SK-N-SH (cell line): ENCODE data around the gene RAB10. TPM values are rescaled to one million over a fixed set of nuclear protein-coding genes. Genes with fewer than 3 reads are reported as not detected.

Source experiments
- CTCF ChIA-PET: fragments of 300-600, 350-600 bp; formaldehyde crosslinking; extraction: SDS; loops from one replicate; lab custom pipeline; 2021; lab: Yijun Ruan, JAX
- POLR2A ChIA-PET: fragments of 350-600 bp; sonication (Branson Sonifier 250); formaldehyde crosslinking; extraction: SDS; loops from one replicate; lab custom pipeline; 2020; ENCODE audit warnings: antibody characterized with exemption, inconsistent platforms; lab: Yijun Ruan, JAX
- DNase-seq: peaks from one replicate; pipeline ENCODE4 v3.0.0; 2012
- H2AFZ ChIP-seq: fragments of 200-600 bp; sonication (generic); 2 replicates; pipeline ENCODE4 v1.8.1; 2016; ENCODE audit warnings: antibody characterized with exemption, mild to moderate bottlenecking, low read depth
- H3F3A ChIP-seq: fragments of 200-600 bp; sonication (generic); replicated peaks from 2 replicates; pipeline ENCODE3; 2016; ENCODE audit warnings: antibody characterized with exemption, mild to moderate bottlenecking; ENCODE audit not compliant: insufficient read depth
- H3K27ac ChIP-seq, 2 experiments: fragments of 200-500 bp in 1 of 2; fragments of 200-600 bp in 1 of 2; sonication (Bioruptor generic) in 1 of 2; sonication (generic), shearing (Covaris generic) in 1 of 2; 2 replicates each; pipeline versions ENCODE4 v1.5.1 to v1.6.1; 2014 to 2016; ENCODE audit warnings: low read depth in 2 of 2, inconsistent platforms in 1 of 2, low read length in 1 of 2, mild to moderate bottlenecking in 1 of 2, mixed read lengths in 1 of 2
- H3K27me3 ChIP-seq: fragments of 200-600 bp; sonication (generic), shearing (Covaris generic); 2 replicates; pipeline ENCODE4 v1.6.1; 2016; ENCODE audit warnings: mixed run types; ENCODE audit not compliant: insufficient read depth
- H3K36me3 ChIP-seq, 2 experiments: fragments of 200-500 bp in 1 of 2; fragments of 200-600 bp in 1 of 2; sonication (Bioruptor generic) in 1 of 2; sonication (generic) in 1 of 2; replicated peaks in 1 of 2; 2 replicates each; pipeline versions ENCODE3 to v1.5.1; 2014 to 2016; ENCODE audit warnings: low read length in 1 of 2, mild to moderate bottlenecking in 1 of 2; ENCODE audit not compliant: insufficient read depth in 2 of 2, control insufficient read depth in 1 of 2
- H3K4me1 ChIP-seq, 2 experiments: fragments of 200-500 bp in 1 of 2; fragments of 200-600 bp in 1 of 2; sonication (Bioruptor generic) in 1 of 2; sonication (generic), shearing (Covaris generic) in 1 of 2; 2 replicates each; pipeline versions ENCODE4 v1.5.1 to v1.6.1; 2014 to 2016; ENCODE audit warnings: low read depth in 1 of 2, low read length in 1 of 2, mixed run types in 1 of 2; ENCODE audit not compliant: insufficient read depth in 2 of 2, control insufficient read depth in 1 of 2
- H3K4me2 ChIP-seq: fragments of 200-600 bp; sonication (generic), shearing (Covaris generic); 2 replicates; pipeline ENCODE4 v1.6.1; 2017; ENCODE audit warnings: mixed run types
- H3K4me3 ChIP-seq, 2 experiments: fragments of 200-500 bp in 1 of 2; fragments of 200-600 bp in 1 of 2; sonication (Bioruptor generic) in 1 of 2; sonication (generic), shearing (Covaris generic) in 1 of 2; 2 replicates each; pipeline versions ENCODE4 v1.5.1 to v1.8.1; 2014 to 2016; ENCODE audit warnings: low read depth in 2 of 2, inconsistent platforms in 1 of 2, low read length in 1 of 2, mild to moderate bottlenecking in 1 of 2, mixed read lengths in 1 of 2, moderate library complexity in 1 of 2
- H3K79me2 ChIP-seq: fragments of 200-600 bp; sonication (generic); 2 replicates; pipeline ENCODE4 v1.8.1; 2017; ENCODE audit warnings: mild to moderate bottlenecking; ENCODE audit not compliant: insufficient read depth
- H3K9ac ChIP-seq: fragments of 200-600 bp; sonication (generic); 2 replicates; pipeline ENCODE4 v1.6.1; 2017; ENCODE audit warnings: mixed run types
- H3K9me2 ChIP-seq: fragments of 200-600 bp; sonication (generic); 2 replicates; pipeline ENCODE4 v1.6.1; 2017; ENCODE audit warnings: mixed run types
- H3K9me3 ChIP-seq: fragments of 200-600 bp; sonication (generic); 2 replicates; pipeline ENCODE4 v1.6.1; 2017; ENCODE audit warnings: mixed run types, mild to moderate bottlenecking, moderate library complexity
- H4K20me1 ChIP-seq: fragments of 200-600 bp; sonication (generic); 2 replicates; pipeline ENCODE4 v1.6.1; 2017; ENCODE audit warnings: mild to moderate bottlenecking, mixed run types; ENCODE audit not compliant: insufficient read depth
- CHD2 ChIP-seq: fragments of 150-350 bp; IDR thresholded peaks from 2 replicates; pipeline ENCODE4 v1.6.1; 2018; ENCODE audit warnings: low read length; ENCODE audit not compliant: partially characterized antibody
- EZH2phosphoT487 ChIP-seq: fragments of 200-600 bp; sonication (generic); IDR thresholded peaks from 2 replicates; pipeline ENCODE4 v1.6.1; 2017; ENCODE audit warnings: low read depth, mixed run types, mild to moderate bottlenecking, antibody characterized with exemption, moderate library complexity, borderline replicate concordance
- FOXJ3 ChIP-seq: sonication (generic); formaldehyde crosslinking; IDR thresholded peaks from 2 replicates; pipeline ENCODE4 v1.5.1; 2020; ENCODE audit warnings: mild to moderate bottlenecking, missing genetic modification reagents
- GATA2 ChIP-seq: sonication (generic); formaldehyde crosslinking; IDR thresholded peaks from 2 replicates; pipeline ENCODE4 v1.5.0; 2020; ENCODE audit warnings: mild to moderate bottlenecking, missing genetic modification reagents
- MEF2A ChIP-seq: IDR thresholded peaks from 2 replicates; pipeline ENCODE4 v1.4.0; 2012; ENCODE audit warnings: low read depth, borderline replicate concordance
- MXI1 ChIP-seq: IDR thresholded peaks from 2 replicates; pipeline ENCODE4 v1.6.1; 2012; ENCODE audit warnings: mild to moderate bottlenecking, low read depth, low read length, improper control_type of control experiment
- NFIC ChIP-seq: IDR thresholded peaks from 2 replicates; pipeline ENCODE4 v1.4.0; 2012; ENCODE audit warnings: borderline replicate concordance
- NRF1 ChIP-seq: IDR thresholded peaks from 2 replicates; pipeline ENCODE4 v1.6.1; 2012; ENCODE audit warnings: low read depth, mild to moderate bottlenecking, low read length
- RAD21 ChIP-seq: IDR thresholded peaks from 2 replicates; pipeline ENCODE4 v1.6.1; 2012; ENCODE audit warnings: mild to moderate bottlenecking, low read length
- RCOR1 ChIP-seq: fragments of 150-350 bp; IDR thresholded peaks from 2 replicates; pipeline ENCODE4 v1.6.1; 2017; ENCODE audit warnings: antibody characterized with exemption, low read length
- RFX5 ChIP-seq: IDR thresholded peaks from 2 replicates; pipeline ENCODE4 v1.6.1; 2012; ENCODE audit warnings: mild to moderate bottlenecking, improper control_type of control experiment, low read length
- SMC3 ChIP-seq: IDR thresholded peaks from 2 replicates; pipeline ENCODE4 v1.6.1; 2012; ENCODE audit warnings: low read depth, low read length, improper control_type of control experiment
- TAF1 ChIP-seq: IDR thresholded peaks from 2 replicates; pipeline ENCODE4 v1.6.1; 2012; ENCODE audit warnings: low read depth, mild to moderate bottlenecking, low read length, moderate library complexity, borderline replicate concordance
- TCF12 ChIP-seq: IDR thresholded peaks from 2 replicates; pipeline ENCODE4 v1.4.0; 2012
- WGBS: methylation state at CpG from one replicate; pipeline ENCODE4 v1.1.6; 2017; ENCODE audit warnings: low lambda C conversion rate; 5-methylcytosine and 5-hydroxymethylcytosine counted together
- polyA plus RNA-seq, 3 experiments: library from polyadenylated mRNA; depleted of rRNA; stranded (reverse); fragments of >200 nt; gene quantifications; 2 replicates each; pipeline ENCODE4 v1.2.3, GENCODE V29; 2012
- TF ChIP-seq, protein P1 (sequence below): fragments of 200-600 bp; sonication (generic); IDR thresholded peaks from 2 replicates; pipeline ENCODE4 v1.6.1; 2017; ENCODE audit warnings: antibody characterized with exemption, mild to moderate bottlenecking, moderate library complexity
- TF ChIP-seq, protein P2 (sequence below): IDR thresholded peaks from 2 replicates; pipeline ENCODE4 v1.4.0; 2012; ENCODE audit warnings: low read depth, borderline replicate concordance

Gene RAB10
- polyA plus RNA-seq, 1 of the 3 experiments (the other 2 are of a cell fraction), result 47.5 TPM

DNA sequence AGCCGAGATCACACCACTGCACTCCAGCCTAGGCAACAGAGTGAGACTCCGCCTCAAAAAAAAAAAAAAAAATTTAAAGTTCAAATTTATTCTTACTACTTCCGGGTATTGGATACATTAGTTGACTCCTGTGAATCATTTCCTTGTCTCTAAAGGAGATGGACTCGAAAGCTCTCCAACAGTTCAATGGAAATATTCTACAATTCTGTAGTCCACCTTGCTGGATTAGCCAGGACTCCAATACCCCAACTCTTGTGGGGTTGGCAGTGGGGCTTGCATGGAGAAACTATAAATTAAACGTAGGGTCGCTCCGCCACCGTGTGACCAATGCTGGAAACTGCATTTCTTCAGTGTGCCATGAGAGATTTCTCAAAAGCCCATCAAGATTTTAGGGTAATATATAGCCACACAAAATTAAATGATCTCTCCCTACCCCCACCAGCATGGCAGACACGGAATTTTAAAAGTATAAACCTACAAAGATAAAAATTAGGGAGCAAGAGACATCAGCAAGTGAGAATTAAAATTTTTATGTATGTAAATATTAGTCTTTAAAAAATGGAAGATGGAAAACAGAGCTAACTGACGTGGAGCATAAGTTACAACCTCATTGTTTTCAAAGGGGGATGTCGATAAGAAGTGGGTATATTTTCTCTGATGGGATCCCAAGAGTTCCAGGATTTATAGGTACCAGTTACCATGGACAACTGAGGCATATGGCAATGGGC lies 111.2 kb downstream of the RAB10 start:
- WGBS, result 27% methylated on average over 11 of the region's 11 CpGs
- no peaks in the 10 kb centered on the region; the same call in 1 of the 2 replicates for H3K27me3 ChIP-seq
- H3K9me2 ChIP-seq, result no peaks in the 10 kb centered on the region
- H3K79me2 ChIP-seq, result no peaks in the 10 kb centered on the region
- H3F3A ChIP-seq, result no peaks in the 10 kb centered on the region
- no peak overlapping the region for H3K4me3 ChIP-seq
- no peak for TF ChIP-seq GATA2 (CRISPR knock-in tag)
- no peak for TF ChIP-seq MEF2A
- TF ChIP-seq, protein P1, sequence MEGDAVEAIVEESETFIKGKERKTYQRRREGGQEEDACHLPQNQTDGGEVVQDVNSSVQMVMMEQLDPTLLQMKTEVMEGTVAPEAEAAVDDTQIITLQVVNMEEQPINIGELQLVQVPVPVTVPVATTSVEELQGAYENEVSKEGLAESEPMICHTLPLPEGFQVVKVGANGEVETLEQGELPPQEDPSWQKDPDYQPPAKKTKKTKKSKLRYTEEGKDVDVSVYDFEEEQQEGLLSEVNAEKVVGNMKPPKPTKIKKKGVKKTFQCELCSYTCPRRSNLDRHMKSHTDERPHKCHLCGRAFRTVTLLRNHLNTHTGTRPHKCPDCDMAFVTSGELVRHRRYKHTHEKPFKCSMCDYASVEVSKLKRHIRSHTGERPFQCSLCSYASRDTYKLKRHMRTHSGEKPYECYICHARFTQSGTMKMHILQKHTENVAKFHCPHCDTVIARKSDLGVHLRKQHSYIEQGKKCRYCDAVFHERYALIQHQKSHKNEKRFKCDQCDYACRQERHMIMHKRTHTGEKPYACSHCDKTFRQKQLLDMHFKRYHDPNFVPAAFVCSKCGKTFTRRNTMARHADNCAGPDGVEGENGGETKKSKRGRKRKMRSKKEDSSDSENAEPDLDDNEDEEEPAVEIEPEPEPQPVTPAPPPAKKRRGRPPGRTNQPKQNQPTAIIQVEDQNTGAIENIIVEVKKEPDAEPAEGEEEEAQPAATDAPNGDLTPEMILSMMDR, result peak; percentile 96
- TF ChIP-seq CHD2, result peak; percentile 38
- no peak for TF ChIP-seq TAF1
- no peak for TF ChIP-seq EZH2phosphoT487
- no peak for TF ChIP-seq TCF12
- TF ChIP-seq NFIC, result no peak
- peak; percentile 99 for TF ChIP-seq SMC3
- no peak for TF ChIP-seq RCOR1
- 0 out of 2 replicates have a peak, but pooled peaks have one; percentile 26 for TF ChIP-seq RFX5
- TF ChIP-seq FOXJ3 (CRISPR knock-in tag), result no peak
- no peak for TF ChIP-seq MXI1
- TF ChIP-seq, protein P2, sequence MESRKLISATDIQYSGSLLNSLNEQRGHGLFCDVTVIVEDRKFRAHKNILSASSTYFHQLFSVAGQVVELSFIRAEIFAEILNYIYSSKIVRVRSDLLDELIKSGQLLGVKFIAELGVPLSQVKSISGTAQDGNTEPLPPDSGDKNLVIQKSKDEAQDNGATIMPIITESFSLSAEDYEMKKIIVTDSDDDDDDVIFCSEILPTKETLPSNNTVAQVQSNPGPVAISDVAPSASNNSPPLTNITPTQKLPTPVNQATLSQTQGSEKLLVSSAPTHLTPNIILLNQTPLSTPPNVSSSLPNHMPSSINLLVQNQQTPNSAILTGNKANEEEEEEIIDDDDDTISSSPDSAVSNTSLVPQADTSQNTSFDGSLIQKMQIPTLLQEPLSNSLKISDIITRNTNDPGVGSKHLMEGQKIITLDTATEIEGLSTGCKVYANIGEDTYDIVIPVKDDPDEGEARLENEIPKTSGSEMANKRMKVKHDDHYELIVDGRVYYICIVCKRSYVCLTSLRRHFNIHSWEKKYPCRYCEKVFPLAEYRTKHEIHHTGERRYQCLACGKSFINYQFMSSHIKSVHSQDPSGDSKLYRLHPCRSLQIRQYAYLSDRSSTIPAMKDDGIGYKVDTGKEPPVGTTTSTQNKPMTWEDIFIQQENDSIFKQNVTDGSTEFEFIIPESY, result no peak
- 0 out of 2 replicates have a peak, but pooled peaks have one; percentile 16 for TF ChIP-seq NRF1
- peak; percentile 100 for TF ChIP-seq RAD21
- no peaks in the 10 kb centered on the region for H4K20me1 ChIP-seq
- peak; percentile 85 for DNase-seq
- H3K4me1 ChIP-seq, result no peaks in the 10 kb centered on the region; a peak in 1 of 4 replicates
- H3K4me2 ChIP-seq, result no peak overlapping the region
- no peaks in the 10 kb centered on the region for H3K9me3 ChIP-seq
- no peak overlapping the region for H2AFZ ChIP-seq
- ChIA-PET CTCF (interaction anchor here (0.6 to 9.6 kb wide), 69 partner anchors 8 to 600 kb away, joined by 3 to 96 read pairs (median 5); partner anchors contain the start of genes GAREM2, HADHB, KIF3C and RAB10), POLR2A (interaction anchor here (0.6 kb wide), 1 partner anchor 346 kb away, joined by 4 read pairs; no protein-coding TSS in a partner anchor)
- H3K9ac ChIP-seq, result no peak overlapping the region
- H3K36me3 ChIP-seq, result no peaks in the 10 kb centered on the region
- H3K27ac ChIP-seq, result no peak overlapping the region
